CD14-positive monocyte (primary cell): ENCODE results near the gene SUV39H2. TPM values are rescaled to one million over a fixed set of nuclear protein-coding genes. Genes with fewer than 3 reads are reported as not detected.

Experiments used
- DNase-seq, 3 donors: peaks; one replicate each; pipeline ENCODE4 v3.0.0-alpha.2; 2011 to 2022
- H2AFZ ChIP-seq: 2 replicates; pipeline ENCODE4 v1.6.0; 2012; ENCODE audit warnings: mild to moderate bottlenecking, low read depth, low read length, inconsistent platforms; ENCODE audit not compliant: insufficient read depth, poor library complexity, severe bottlenecking
- H3K27ac ChIP-seq, 2 donors: 1 replicate in 1 of 2; 2 replicates in 1 of 2; pipeline ENCODE4 v1.5.1; 2012 to 2013; ENCODE audit warnings: low read length in 2 of 2, control low read depth in 1 of 2, inconsistent platforms in 1 of 2, low read depth in 1 of 2, mild to moderate bottlenecking in 1 of 2
- H3K27me3 ChIP-seq, 2 donors: one replicate each; pipeline versions ENCODE4 v1.6.0 to v1.6.1; 2011 to 2013; ENCODE audit warnings: low read length in 2 of 2; ENCODE audit not compliant: control insufficient read depth in 2 of 2, insufficient read depth in 2 of 2
- H3K36me3 ChIP-seq, 2 donors: replicated peaks in 1 of 2; 1 replicate in 1 of 2; 2 replicates in 1 of 2; pipeline versions ENCODE4 v1.5.1 to v1.6.1; 2012 to 2013; ENCODE audit warnings: low read length in 2 of 2, control low read depth in 1 of 2, inconsistent platforms in 1 of 2, mild to moderate bottlenecking in 1 of 2; ENCODE audit not compliant: insufficient read depth in 2 of 2, control insufficient read depth in 1 of 2
- H3K4me1 ChIP-seq, 2 donors: 1 replicate in 1 of 2; 2 replicates in 1 of 2; pipeline versions ENCODE4 v1.5.1 to v1.6.1; 2012 to 2013; ENCODE audit warnings: low read length in 2 of 2, control low read depth in 1 of 2, inconsistent platforms in 1 of 2, mild to moderate bottlenecking in 1 of 2, moderate library complexity in 1 of 2; ENCODE audit not compliant: insufficient read depth in 2 of 2, control insufficient read depth in 1 of 2
- H3K4me2 ChIP-seq: replicated peaks from 2 replicates; pipeline ENCODE3; 2012; ENCODE audit warnings: low read length, moderate library complexity, mild to moderate bottlenecking; ENCODE audit not compliant: poor library complexity, severe bottlenecking; ENCODE audit errors: extremely low read depth
- H3K4me3 ChIP-seq, 3 experiments: fragments of 200-600 bp in 1 of 3; sonication (generic) in 1 of 3; replicated peaks in 1 of 3; 1 replicate in 2 of 3; 2 replicates in 1 of 3; pipeline ENCODE4 v1.5.1; 2011 to 2013; ENCODE audit warnings: low read length in 3 of 3, mild to moderate bottlenecking in 3 of 3, control low read depth in 2 of 3, low read depth in 2 of 3, inconsistent platforms in 1 of 3, moderate library complexity in 1 of 3
- H3K79me2 ChIP-seq: 2 replicates; pipeline ENCODE4 v1.6.0; 2012; ENCODE audit warnings: mild to moderate bottlenecking, control low read depth, inconsistent platforms, low read length, moderate library complexity; ENCODE audit not compliant: insufficient read depth
- H3K9ac ChIP-seq: 2 replicates; pipeline ENCODE4 v1.6.0; 2017; ENCODE audit warnings: low read length, mild to moderate bottlenecking; ENCODE audit not compliant: insufficient read depth, poor library complexity, severe bottlenecking
- H3K9me3 ChIP-seq, 2 donors: replicated peaks in 1 of 2; 1 replicate in 1 of 2; 2 replicates in 1 of 2; pipeline versions ENCODE4 v1.5.1 to v1.6.1; 2012 to 2013; ENCODE audit warnings: low read length in 2 of 2, control low read depth in 1 of 2; ENCODE audit not compliant: control insufficient read depth in 1 of 2, insufficient read depth in 1 of 2
- H4K20me1 ChIP-seq: 2 replicates; pipeline ENCODE4 v1.6.0; 2012; ENCODE audit warnings: mild to moderate bottlenecking, low read length, control low read depth, moderate library complexity; ENCODE audit not compliant: insufficient read depth
- H3K27ac Mint-ChIP-seq, 7 donors: one replicate each; pipeline ENCODE4 v1.8.0; 2020; ENCODE audit warnings: mild to moderate bottlenecking in 7 of 7, mixed read lengths in 7 of 7, moderate library complexity in 6 of 7, inconsistent platforms in 2 of 7
- H3K27me3 Mint-ChIP-seq, 3 donors: one replicate each; pipeline ENCODE4 v1.8.0; 2021 to 2022; ENCODE audit warnings: low read depth in 3 of 3, mild to moderate bottlenecking in 3 of 3, mixed read lengths in 3 of 3, moderate library complexity in 3 of 3, inconsistent platforms in 1 of 3
- H3K36me3 Mint-ChIP-seq, 2 donors: one replicate each; pipeline ENCODE4 v1.8.0; 2020; ENCODE audit warnings: mixed read lengths in 2 of 2, inconsistent platforms in 1 of 2, mild to moderate bottlenecking in 1 of 2
- H3K4me1 Mint-ChIP-seq: one replicate; pipeline ENCODE4 v1.8.0; 2020; ENCODE audit warnings: mild to moderate bottlenecking, mixed read lengths
- H3K4me3 Mint-ChIP-seq, 2 donors: one replicate each; pipeline ENCODE4 v1.8.0; 2020; ENCODE audit warnings: mild to moderate bottlenecking in 2 of 2, mixed read lengths in 2 of 2, moderate library complexity in 1 of 2
- H3K9me3 Mint-ChIP-seq, 7 donors: one replicate each; pipeline ENCODE4 v1.8.0; 2020 to 2022; ENCODE audit warnings: mixed read lengths in 7 of 7, mild to moderate bottlenecking in 6 of 7, moderate library complexity in 6 of 7, inconsistent platforms in 2 of 7
- CTCF ChIP-seq: fragments of 200-600 bp; IDR thresholded peaks from one replicate; pipeline ENCODE4 v1.8.0; 2022; ENCODE audit warnings: antibody characterized with exemption, mild to moderate bottlenecking
- WGBS: methylation state at CpG from one replicate; pipeline ENCODE4 v1.1.5; 2013; ENCODE audit warnings: missing lambda C conversion rate; ENCODE audit not compliant: insufficient coverage; 5-methylcytosine and 5-hydroxymethylcytosine counted together
- intact Hi-C, 2 donors: fragments of 100-400 bp; cut with micrococcal nuclease; formaldehyde crosslinking; loops; one replicate each; pipeline versions ENCODE4 v1.15.0 to v1.15.1; 2023
- polyA plus RNA-seq, 3 donors: library from polyadenylated mRNA; depleted of rRNA in 1 of 3; unstranded in 2 of 3; stranded (reverse) in 1 of 3; fragments of 300-500 nt in 2 of 3; fragments of >200 nt in 1 of 3; fragmentation: Illumina TruSeq in 2 of 3; gene quantifications; 1 replicate in 2 of 3; 2 replicates in 1 of 3; pipeline ENCODE4 v1.2.3, GENCODE V29; 2012 to 2021

SUV39H2 gene
- polyA plus RNA-seq, 3 donors: 0.85 to 1.2 (median 0.86) TPM

GRCh38 chr10:14949291-14949690, 70.6 kb downstream of the SUV39H2 start:
- Histone ChIP-seq H4K20me1 (peaks cover 85% of the 10 kb centered on the region), H3K9me3 (no peaks in the 10 kb centered on the region), H3K79me2 (peaks cover 97% of the 10 kb centered on the region), H3K27me3 (no peaks in the 10 kb centered on the region), H3K4me3 (no peak overlapping the region), H3K4me1 (peaks cover 33 to 41% of the 10 kb centered on the region in 2 donors), H3K27ac (peak overlapping the region in 1 of 2 donors; percentile 4), H2AFZ (no peak overlapping the region), H3K36me3 (peaks cover 42 to 56% of the 10 kb centered on the region in 2 donors), H3K9ac (no peak overlapping the region), H3K4me2 (no peak overlapping the region)
- Mint-ChIP-seq H3K9me3 (no peaks in the 10 kb centered on the region), H3K4me1 (peaks cover 32% of the 10 kb centered on the region), H3K36me3 (peaks cover 36 to 54% of the 10 kb centered on the region in 2 donors), H3K4me3 (no peak overlapping the region), H3K27ac (peak overlapping the region in 1 of 7 donors; percentile 8), H3K27me3 (no peaks in the 10 kb centered on the region)
- WGBS: 93% methylated on average over 3 of the region's 5 CpGs
- intact Hi-C loops: no loop called here
- DNase-seq: no peak
- no peak for TF ChIP-seq CTCF

GRCh38 chr10:14952851-14953423, 74.3 kb downstream of the SUV39H2 start:
- H3K36me3 ChIP-seq: peaks cover 13 to 20% of the 10 kb centered on the region in 2 donors
- intact Hi-C loops: loop anchor here (5.0 to 10.0 kb wide), 5 partner anchors 76 to 214 kb away; partner anchors contain the start of genes CDNF (in 2 of the 2), HSPA14 (in 2 of the 2), MSANTD7 (in 2 of the 2) and RPP38 (in 2 of the 2)
- peak overlapping the region; percentile 93 to 95 for H3K27ac ChIP-seq
- H4K20me1 ChIP-seq: peaks cover 51% of the 10 kb centered on the region
- H3K4me3 ChIP-seq: peak overlapping the region; percentile 51 to 82 (median 80)
- no peaks in the 10 kb centered on the region for H3K9me3 ChIP-seq
- Mint-ChIP-seq H3K9me3 (no peaks in the 10 kb centered on the region), H3K36me3 (peaks cover 9 to 19% of the 10 kb centered on the region in 2 donors), H3K4me1 (peaks cover 41% of the 10 kb centered on the region), H3K27ac (peak overlapping the region; percentile 91 to 97 (median 96)), H3K27me3 (no peaks in the 10 kb centered on the region), H3K4me3 (peak overlapping the region; percentile 86 to 93)
- no peak for TF ChIP-seq CTCF
- peaks cover 42 to 53% of the 10 kb centered on the region in 2 donors for H3K4me1 ChIP-seq
- H3K79me2 ChIP-seq: peaks cover 66% of the 10 kb centered on the region
- H3K27me3 ChIP-seq: no peaks in the 10 kb centered on the region
- 50% methylated on average over 5 of the region's 10 CpGs for WGBS
- peak overlapping the region; percentile 78 for H3K4me2 ChIP-seq
- H3K9ac ChIP-seq: peak overlapping the region; percentile 78
- peak overlapping the region; percentile 84 for H2AFZ ChIP-seq
- DNase-seq: no peak
